ENCODE data around the gene NLE1.

DNA sequence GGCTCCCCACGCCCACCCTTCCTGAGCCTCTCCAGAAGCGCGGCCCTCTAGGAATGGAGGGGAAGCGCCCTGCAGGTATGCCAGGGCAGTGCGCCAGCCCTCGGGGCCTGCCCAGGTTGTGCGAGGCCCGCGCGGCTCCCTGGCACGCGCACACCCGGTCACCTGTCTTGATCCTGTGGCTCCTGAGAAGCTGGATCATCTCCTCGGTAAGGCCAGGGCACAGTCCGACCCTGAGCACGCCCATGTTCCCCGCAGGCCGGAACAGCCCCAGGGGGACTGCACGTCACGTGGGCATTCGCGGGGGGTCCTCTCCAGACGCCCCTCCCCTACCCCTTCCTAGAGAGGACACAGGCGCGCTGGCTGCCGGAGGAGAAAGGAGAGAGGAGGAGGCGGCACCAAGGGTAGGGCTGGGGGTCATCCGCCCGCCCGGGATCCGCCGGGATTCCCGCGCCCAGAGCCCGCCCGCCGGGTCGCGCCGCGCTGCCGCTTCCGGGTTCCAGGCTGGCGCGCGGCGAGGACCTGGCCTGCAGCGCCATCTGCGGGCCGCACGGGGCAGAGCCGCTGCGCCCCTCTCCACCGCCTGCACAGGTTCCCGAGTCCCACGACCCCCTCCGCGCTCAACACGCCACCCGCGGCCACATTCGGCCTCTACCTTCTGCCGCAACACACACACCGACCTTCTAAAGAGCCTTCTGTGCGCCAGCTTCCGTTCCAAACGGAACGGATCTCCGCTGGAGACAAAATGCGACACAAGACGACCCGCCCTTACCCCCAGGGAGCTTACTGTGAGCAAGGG lies 22.5 kb downstream of the NLE1 start, which contains the start of gene RAD51D:
- TF ChIP-seq POLR2A (IDR thresholded peaks at IDR 0.05) (no peak), POLR2AphosphoS5 (IDR thresholded peaks at IDR 0.05; ENCODE audit: insufficient read depth in 1 of 2, low read depth in 1 of 2) (peak in 1 of 2 donors; percentile 54)
- TF ChIP-seq, protein P1, sequence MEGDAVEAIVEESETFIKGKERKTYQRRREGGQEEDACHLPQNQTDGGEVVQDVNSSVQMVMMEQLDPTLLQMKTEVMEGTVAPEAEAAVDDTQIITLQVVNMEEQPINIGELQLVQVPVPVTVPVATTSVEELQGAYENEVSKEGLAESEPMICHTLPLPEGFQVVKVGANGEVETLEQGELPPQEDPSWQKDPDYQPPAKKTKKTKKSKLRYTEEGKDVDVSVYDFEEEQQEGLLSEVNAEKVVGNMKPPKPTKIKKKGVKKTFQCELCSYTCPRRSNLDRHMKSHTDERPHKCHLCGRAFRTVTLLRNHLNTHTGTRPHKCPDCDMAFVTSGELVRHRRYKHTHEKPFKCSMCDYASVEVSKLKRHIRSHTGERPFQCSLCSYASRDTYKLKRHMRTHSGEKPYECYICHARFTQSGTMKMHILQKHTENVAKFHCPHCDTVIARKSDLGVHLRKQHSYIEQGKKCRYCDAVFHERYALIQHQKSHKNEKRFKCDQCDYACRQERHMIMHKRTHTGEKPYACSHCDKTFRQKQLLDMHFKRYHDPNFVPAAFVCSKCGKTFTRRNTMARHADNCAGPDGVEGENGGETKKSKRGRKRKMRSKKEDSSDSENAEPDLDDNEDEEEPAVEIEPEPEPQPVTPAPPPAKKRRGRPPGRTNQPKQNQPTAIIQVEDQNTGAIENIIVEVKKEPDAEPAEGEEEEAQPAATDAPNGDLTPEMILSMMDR (IDR thresholded peaks at IDR 0.05), result peak; percentile 82 to 99 (median 85)
